ENCODE results near the gene IL16. TPM values are rescaled to one million over a fixed set of nuclear protein-coding genes. Genes with fewer than 3 reads are reported as not detected.
"Not testable (repeated sequence)": the region's sequence is repeated elsewhere in the genome, so short reads cannot be mapped to it uniquely, and the experiment has no call there.

The IL16 gene
- total RNA-seq, 2 experiments from 2014 or later, result 76.0 to 81.3 TPM

- Histone ChIP-seq H3K9me2 (ENCODE audit: insufficient read depth, low read length) (no peaks in the 10 kb centered on the region), H3K4me3 (ENCODE audit: low read depth, low read length, poor library complexity, severe bottlenecking) (no peak overlapping the region)
These were observed 2.5 kb downstream of the IL16 start for GRCh38 chr15:81199031-81199779.

GRCh38 chr15:81206018-81206417, 9.3 kb downstream of the IL16 start:
- CTCF ChIA-PET (ENCODE audit: unreplicated experiment), result no interaction called here
- H3K9me3 ChIP-seq (ENCODE audit: low read length), result no peaks in the 10 kb centered on the region
- POLR2A ChIA-PET, result no interaction called here
- no peak overlapping the region for H3K27ac ChIP-seq (ENCODE audit: low read depth, low read length, poor library complexity, severe bottlenecking)
- H2AFZ ChIP-seq (ENCODE audit: low read length), result no peak overlapping the region
- no peak for TF ChIP-seq CTCF (conservative IDR thresholded peaks at IDR 0.05; ENCODE audit: low read length)
- no peak for TF ChIP-seq EZH2phosphoT487 (IDR thresholded peaks at IDR 0.05; ENCODE audit: borderline replicate concordance, low read depth, low read length)
- no peaks in the 10 kb centered on the region for H3K9me2 ChIP-seq (ENCODE audit: insufficient read depth, low read length)
- H3K4me1 ChIP-seq (ENCODE audit: insufficient read depth, low read length, poor library complexity, severe bottlenecking), result no peaks in the 10 kb centered on the region
- BruUV-seq (replicated peaks), result no TSS peak
- intact Hi-C loops (cut with micrococcal nuclease; ENCODE audit: unreplicated experiment), result no loop called here
- H3K36me3 ChIP-seq (ENCODE audit: insufficient read depth, low read length), result no peaks in the 10 kb centered on the region
- no peak overlapping the region for H3K4me2 ChIP-seq (ENCODE audit: low read length)
- no peak for DNase-seq (ENCODE audit: low spot score)
- H3K79me2 ChIP-seq (ENCODE audit: insufficient read depth, low read depth, low read length), result no peaks in the 10 kb centered on the region
- no peaks in the 10 kb centered on the region for H4K20me1 ChIP-seq (ENCODE audit: insufficient read depth, low read length)
- H3K4me3 ChIP-seq (ENCODE audit: low read depth, low read length, poor library complexity, severe bottlenecking), result no peak overlapping the region

More at GRCh38 chr15:81199031-81199779, 2.5 kb downstream of the IL16 start:
- DNase-seq (ENCODE audit: low spot score), result no peak
- BruUV-seq (replicated peaks), result no TSS peak
- no peak overlapping the region for H2AFZ ChIP-seq (ENCODE audit: low read length)
- TF ChIP-seq EZH2phosphoT487 (IDR thresholded peaks at IDR 0.05; ENCODE audit: borderline replicate concordance, low read depth, low read length), result no peak
- TF ChIP-seq CTCF (conservative IDR thresholded peaks at IDR 0.05; ENCODE audit: low read length), result no peak
- no peak overlapping the region for H3K4me2 ChIP-seq (ENCODE audit: low read length)
- ChIA-PET CTCF (ENCODE audit: unreplicated experiment) (no interaction called here), POLR2A (no interaction called here)
- H3K4me1 ChIP-seq (ENCODE audit: insufficient read depth, low read length, poor library complexity, severe bottlenecking), result no peaks in the 10 kb centered on the region
- H3K27ac ChIP-seq (ENCODE audit: low read depth, low read length, poor library complexity, severe bottlenecking), result no peak overlapping the region
- intact Hi-C loops (cut with micrococcal nuclease; ENCODE audit: unreplicated experiment), result no loop called here
- H3K9me3 ChIP-seq (ENCODE audit: low read length), result no peaks in the 10 kb centered on the region
- H3K79me2 ChIP-seq (ENCODE audit: insufficient read depth, low read depth, low read length), result no peaks in the 10 kb centered on the region
- no peaks in the 10 kb centered on the region for H4K20me1 ChIP-seq (ENCODE audit: insufficient read depth, low read length)
- H3K36me3 ChIP-seq (ENCODE audit: insufficient read depth, low read length), result no peaks in the 10 kb centered on the region

GRCh38 chr15:81207987-81208386, 11.3 kb downstream of the IL16 start:
- H3K9me3 ChIP-seq (ENCODE audit: low read length); H3K4me2 ChIP-seq (ENCODE audit: low read length); intact Hi-C loops (cut with micrococcal nuclease; ENCODE audit: unreplicated experiment); H3K4me1 ChIP-seq (ENCODE audit: insufficient read depth, low read length, poor library complexity, severe bottlenecking); H3K79me2 ChIP-seq (ENCODE audit: insufficient read depth, low read depth, low read length); H3K9me2 ChIP-seq (ENCODE audit: insufficient read depth, low read length); CTCF ChIA-PET (ENCODE audit: unreplicated experiment); H3K36me3 ChIP-seq (ENCODE audit: insufficient read depth, low read length); DNase-seq (ENCODE audit: low spot score); BruUV-seq (replicated peaks); H4K20me1 ChIP-seq (ENCODE audit: insufficient read depth, low read length); H3K27ac ChIP-seq (ENCODE audit: low read depth, low read length, poor library complexity, severe bottlenecking); H3K4me3 ChIP-seq (ENCODE audit: low read depth, low read length, poor library complexity, severe bottlenecking); H2AFZ ChIP-seq (ENCODE audit: low read length): not testable (repeated sequence)
- POLR2A ChIA-PET, result interaction anchor here (0.5 to 0.7 kb wide), 2 partner anchors 11 to 32 kb away, joined by 3 read pairs; no protein-coding TSS in a partner anchor

Measured in OCI-LY7 (cell line).